Occipital lobe (tissue), 2 donors: ENCODE measurements around the gene GNG10. TPM values are rescaled to one million over a fixed set of nuclear protein-coding genes. Genes with fewer than 3 reads are reported as not detected.
"Not testable (repeated sequence)": the region's sequence is repeated elsewhere in the genome, so short reads cannot be mapped to it uniquely, and the experiment has no call there.

Experiments used
- DNase-seq: peaks from one replicate; lab custom pipeline; 2025; lab: John Stamatoyannopoulos, UW
- total RNA-seq: library from RNA; depleted of rRNA; stranded (reverse); fragments of >200 nt; gene quantifications from one replicate; pipeline ENCODE4 v1.2.3, GENCODE V29; 2014

GNG10 gene
- 37.4 TPM for total RNA-seq

GRCh38 chr9:111661150-111661801, at the start of gene GNG10:
Gene GNG10 (plus strand): TSS chr9:111661605. CDS start chr9:111661635, 30 bp downstream.
- DNase-seq = peak; percentile 30

GRCh38 chr9:111613436-111614040, 47.9 kb upstream of the GNG10 start:
- no peak for DNase-seq

- DNase-seq = no peak
These were observed 45.5 kb upstream of the GNG10 start for GRCh38 chr9:111615928-111616327.

GRCh38 chr9:111617349-111617748, 44.1 kb upstream of the GNG10 start:
- not testable (repeated sequence) for DNase-seq

- DNase-seq = peak; percentile 7
These were observed 39.4 kb upstream of the GNG10 start for GRCh38 chr9:111621895-111622480.

GRCh38 chr9:111622626-111623025, 38.8 kb upstream of the GNG10 start:
- no peak for DNase-seq

- DNase-seq = no peak
These were observed 34.0 kb upstream of the GNG10 start for GRCh38 chr9:111627260-111627963.

- no peak for DNase-seq
These were observed 33.0 kb upstream of the GNG10 start for GRCh38 chr9:111628411-111628810.

GRCh38 chr9:111630182-111630963, 31.0 kb upstream of the GNG10 start:
- DNase-seq = no peak

- no peak for DNase-seq
These were observed 30.5 kb upstream of the GNG10 start for GRCh38 chr9:111630964-111631213.

GRCh38 chr9:111631214-111631971, 30.0 kb upstream of the GNG10 start, which contains the start of gene DNAJC25:
Gene DNAJC25 (plus strand): TSS chr9:111631334. CDS start chr9:111631408, 74 bp downstream.
- peak; percentile 97 for DNase-seq

GRCh38 chr9:111632060-111632459, 29.3 kb upstream of the GNG10 start:
- DNase-seq = no peak

- DNase-seq = no peak
These were observed 28.6 kb upstream of the GNG10 start for GRCh38 chr9:111632695-111633388.

GRCh38 chr9:111633389-111633736, 28.0 kb upstream of the GNG10 start:
- no peak for DNase-seq

- no peak for DNase-seq
These were observed 26.5 kb upstream of the GNG10 start for GRCh38 chr9:111634860-111635259.

GRCh38 chr9:111637421-111637950, 23.9 kb upstream of the GNG10 start:
- no peak for DNase-seq

GRCh38 chr9:111644195-111644772, 17.1 kb upstream of the GNG10 start:
- DNase-seq = no peak

- no peak for DNase-seq
These were observed 15.6 kb upstream of the GNG10 start for GRCh38 chr9:111645806-111646205.

- DNase-seq = no peak
These were observed 15.0 kb upstream of the GNG10 start for GRCh38 chr9:111646417-111646816.

- no peak for DNase-seq
These were observed 13.3 kb upstream of the GNG10 start for GRCh38 chr9:111648066-111648465.
